Loucy (cell line): ENCODE data around the gene NDUFS1.
A peak's percentile ranks its signal among the peaks of the same experiment; 100 is the strongest.
"Not testable (repeated sequence)": the region's sequence is repeated elsewhere in the genome, so short reads cannot be mapped to it uniquely, and the experiment has no call there.

Experiments
- H2AFZ ChIP-seq: fragments of 200-600 bp; sonication (generic); 2 replicates; pipeline ENCODE4 v1.6.0; 2016; ENCODE audit warnings: antibody characterized with exemption, mild to moderate bottlenecking, low read length, moderate library complexity
- H3F3A ChIP-seq: fragments of 200-600 bp; 2 replicates; pipeline ENCODE4 v1.6.0; 2016; ENCODE audit warnings: antibody characterized with exemption, low read depth, mild to moderate bottlenecking
- H3K27me3 ChIP-seq: fragments of 200-600 bp; sonication (generic); 2 replicates; pipeline ENCODE4 v1.6.1; 2014; ENCODE audit warnings: low read length, mild to moderate bottlenecking; ENCODE audit not compliant: insufficient read depth, poor library complexity, severe bottlenecking
- H3K36me3 ChIP-seq: fragments of 200-600 bp; sonication (generic); 2 replicates; pipeline ENCODE4 v1.6.1; 2016; ENCODE audit warnings: low read length; ENCODE audit not compliant: insufficient read depth
- H3K4me1 ChIP-seq: fragments of 200-600 bp; sonication (generic); 2 replicates; pipeline ENCODE4 v1.5.1; 2014; ENCODE audit warnings: low read length, mild to moderate bottlenecking; ENCODE audit not compliant: insufficient read depth, poor library complexity, severe bottlenecking
- H3K4me2 ChIP-seq: fragments of 200-600 bp; sonication (generic); 2 replicates; pipeline ENCODE4 v1.6.0; 2014; ENCODE audit warnings: antibody characterized with exemption, low read length, low read depth, mild to moderate bottlenecking; ENCODE audit not compliant: poor library complexity, severe bottlenecking
- H3K4me3 ChIP-seq: fragments of 200-600 bp; sonication (generic); 2 replicates; pipeline ENCODE4 v1.5.1; 2014; ENCODE audit warnings: low read length, mild to moderate bottlenecking, mixed read lengths; ENCODE audit not compliant: poor library complexity, severe bottlenecking
- H3K79me2 ChIP-seq: fragments of 200-600 bp; sonication (generic); 2 replicates; pipeline ENCODE4 v1.6.1; 2014; ENCODE audit warnings: low read length; ENCODE audit not compliant: insufficient read depth
- H3K9ac ChIP-seq: fragments of 200-600 bp; sonication (generic); 2 replicates; pipeline ENCODE4 v1.6.0; 2014; ENCODE audit warnings: mild to moderate bottlenecking, low read depth, low read length, moderate library complexity; ENCODE audit not compliant: poor library complexity, severe bottlenecking
- H3K9me2 ChIP-seq: fragments of 200-600 bp; sonication (generic); replicated peaks from 2 replicates; pipeline ENCODE4 v1.6.1; 2016; ENCODE audit warnings: low read depth, low read length, mixed read lengths
- H3K9me3 ChIP-seq: fragments of 200-600 bp; sonication (generic); 2 replicates; pipeline ENCODE4 v1.6.1; 2014; ENCODE audit warnings: mild to moderate bottlenecking, antibody characterized with exemption, low read length, low read depth; ENCODE audit not compliant: insufficient read depth
- H4K20me1 ChIP-seq: fragments of 200-600 bp; sonication (generic); 2 replicates; pipeline ENCODE4 v1.6.0; 2014; ENCODE audit warnings: antibody characterized with exemption, low read length, mild to moderate bottlenecking; ENCODE audit not compliant: insufficient read depth, poor library complexity, severe bottlenecking
- EZH2phosphoT487 ChIP-seq: fragments of 200-600 bp; IDR thresholded peaks from 2 replicates; pipeline ENCODE4 v1.6.1; 2018; ENCODE audit warnings: antibody characterized with exemption, mild to moderate bottlenecking, moderate library complexity, borderline replicate concordance
- TF ChIP-seq, protein P1 (sequence below): fragments of 200-600 bp; sonication (generic); conservative IDR thresholded peaks from 2 replicates; pipeline ENCODE4 v1.5.1; 2014; ENCODE audit warnings: mild to moderate bottlenecking, antibody characterized with exemption, low read length

Gene NDUFS1

DNA sequence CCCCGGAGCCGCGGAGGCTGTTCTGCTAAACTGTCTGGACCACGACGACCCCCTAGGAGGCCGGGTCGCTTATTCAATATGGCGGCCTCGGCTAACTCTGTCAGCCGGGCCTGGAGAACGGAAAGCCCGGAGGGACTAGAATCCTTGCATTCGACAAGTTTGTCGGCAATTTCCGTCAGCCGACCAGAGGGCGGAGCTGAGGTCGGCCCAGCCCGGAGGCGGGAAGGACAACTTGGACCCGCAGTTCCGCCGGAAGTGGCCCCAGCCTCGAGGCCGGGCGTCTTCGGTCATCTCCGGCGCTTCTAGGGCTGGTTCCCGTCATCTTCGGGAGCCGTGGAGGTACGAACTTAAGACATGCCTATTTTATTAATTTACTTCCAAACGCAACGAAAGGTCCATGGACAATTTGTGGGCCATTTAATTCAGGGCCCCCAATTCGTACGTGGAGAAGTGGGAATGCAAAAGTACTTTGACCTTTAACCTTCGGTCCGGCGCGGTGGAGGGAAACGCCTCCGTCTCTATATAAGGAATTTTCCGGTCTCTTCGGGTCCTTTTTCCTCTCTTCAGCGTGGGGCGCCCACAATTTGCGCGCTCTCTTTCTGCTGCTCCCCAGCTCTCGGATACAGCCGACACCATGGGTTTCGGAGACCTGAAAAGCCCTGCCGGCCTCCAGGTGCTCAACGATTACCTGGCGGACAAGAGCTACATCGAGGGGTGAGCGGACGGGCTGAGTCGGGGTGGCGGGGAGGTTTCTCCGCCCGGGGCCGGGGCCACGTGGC, at the start of gene NDUFS1, which contains the start of gene EEF1B2:
Gene NDUFS1, minus strand, starts transcription at position 99 of the 779 bp plus-strand sequence. CDS start 5,766 bp downstream, outside the sequence.
Gene EEF1B2, plus strand, starts transcription at position 550 of the 779 bp plus-strand sequence. Its CDS starts 85 bp downstream, at position 635.
- peak within 1 kb of the TSS; percentile 96 for H3K9ac ChIP-seq
- peak within 1 kb of the TSS; percentile 81 for H2AFZ ChIP-seq
- H3K9me2 ChIP-seq = no peaks in the 10 kb centered on the region
- no peaks in the 10 kb centered on the region for H3F3A ChIP-seq
- peak within 1 kb of the TSS; percentile 93 for H3K4me3 ChIP-seq
- peaks cover 42% of the 10 kb centered on the region for H3K4me1 ChIP-seq
- peaks cover 28% of the 10 kb centered on the region; the same call in 1 of the 2 replicates for H3K36me3 ChIP-seq
- TF ChIP-seq, protein P1, sequence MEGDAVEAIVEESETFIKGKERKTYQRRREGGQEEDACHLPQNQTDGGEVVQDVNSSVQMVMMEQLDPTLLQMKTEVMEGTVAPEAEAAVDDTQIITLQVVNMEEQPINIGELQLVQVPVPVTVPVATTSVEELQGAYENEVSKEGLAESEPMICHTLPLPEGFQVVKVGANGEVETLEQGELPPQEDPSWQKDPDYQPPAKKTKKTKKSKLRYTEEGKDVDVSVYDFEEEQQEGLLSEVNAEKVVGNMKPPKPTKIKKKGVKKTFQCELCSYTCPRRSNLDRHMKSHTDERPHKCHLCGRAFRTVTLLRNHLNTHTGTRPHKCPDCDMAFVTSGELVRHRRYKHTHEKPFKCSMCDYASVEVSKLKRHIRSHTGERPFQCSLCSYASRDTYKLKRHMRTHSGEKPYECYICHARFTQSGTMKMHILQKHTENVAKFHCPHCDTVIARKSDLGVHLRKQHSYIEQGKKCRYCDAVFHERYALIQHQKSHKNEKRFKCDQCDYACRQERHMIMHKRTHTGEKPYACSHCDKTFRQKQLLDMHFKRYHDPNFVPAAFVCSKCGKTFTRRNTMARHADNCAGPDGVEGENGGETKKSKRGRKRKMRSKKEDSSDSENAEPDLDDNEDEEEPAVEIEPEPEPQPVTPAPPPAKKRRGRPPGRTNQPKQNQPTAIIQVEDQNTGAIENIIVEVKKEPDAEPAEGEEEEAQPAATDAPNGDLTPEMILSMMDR = no peak
- TF ChIP-seq EZH2phosphoT487 = no peak
- peak within 1 kb of the TSS; percentile 95 for H3K4me2 ChIP-seq
- no peaks in the 10 kb centered on the region for H3K9me3 ChIP-seq
- H4K20me1 ChIP-seq = peaks cover 61% of the 10 kb centered on the region
- no peaks in the 10 kb centered on the region for H3K27me3 ChIP-seq
- peaks cover 92% of the 10 kb centered on the region for H3K79me2 ChIP-seq

DNA sequence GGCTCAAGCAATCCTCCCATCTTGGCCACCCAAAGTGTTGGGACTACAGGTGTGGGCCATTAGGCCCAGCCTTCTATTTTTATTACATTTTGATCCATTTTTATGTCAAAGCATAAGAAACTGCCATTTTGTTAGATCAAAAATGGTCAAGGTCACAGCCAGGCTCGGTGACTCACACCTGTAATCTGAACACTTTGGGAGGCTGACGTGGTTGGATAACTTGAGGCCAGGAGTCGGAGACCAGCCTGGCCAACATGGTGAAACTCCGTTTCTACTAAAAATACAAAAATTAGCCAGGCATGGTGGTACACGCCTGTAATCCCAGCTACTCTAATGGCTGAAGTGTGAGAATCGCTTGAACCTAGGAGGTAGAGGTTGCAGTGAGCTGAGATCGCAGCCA, 49.7 kb upstream of the NDUFS1 start:
- Histone ChIP-seq H3K36me3 (no peaks in the 10 kb centered on the region), H3K9me2 (no peaks in the 10 kb centered on the region), H3K9ac (no peak overlapping the region), H3K27me3 (no peaks in the 10 kb centered on the region), H3K4me3 (no peak overlapping the region), H2AFZ (no peak overlapping the region), H3K4me1 (peaks cover 3% of the 10 kb centered on the region), H3K79me2 (no peaks in the 10 kb centered on the region), H3F3A (no peaks in the 10 kb centered on the region), H3K4me2 (no peak overlapping the region), H4K20me1 (no peaks in the 10 kb centered on the region), H3K9me3 (no peaks in the 10 kb centered on the region)
- no peak for TF ChIP-seq EZH2phosphoT487
- TF ChIP-seq, protein P1 = no peak

DNA sequence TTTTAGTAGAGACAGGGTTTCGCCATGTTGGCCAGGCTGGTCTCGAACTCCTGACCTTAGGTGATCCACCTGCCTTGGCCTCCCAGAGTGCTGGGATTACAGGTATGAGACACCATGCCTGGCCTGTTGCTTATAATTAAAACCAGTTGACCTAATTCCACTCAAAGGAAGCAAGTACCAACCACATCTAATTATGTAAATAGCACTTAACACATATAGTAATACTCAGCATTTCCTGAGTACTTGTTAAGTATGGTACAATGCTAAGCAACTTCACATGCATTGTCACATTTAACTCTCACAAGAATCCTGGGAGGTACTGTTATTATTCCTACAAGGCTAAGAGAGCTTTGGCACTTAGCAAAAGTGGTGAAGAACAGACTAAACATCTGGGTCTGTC, 48.1 kb upstream of the NDUFS1 start:
- not testable (repeated sequence) for H4K20me1 ChIP-seq, H3K4me2 ChIP-seq, H3K9ac ChIP-seq, H3F3A ChIP-seq, H3K4me3 ChIP-seq, H3K4me1 ChIP-seq, H2AFZ ChIP-seq, H3K79me2 ChIP-seq, H3K9me3 ChIP-seq, H3K36me3 ChIP-seq, H3K9me2 ChIP-seq, H3K27me3 ChIP-seq
